GM19240 (cell line): ENCODE measurements around the gene MRTFA.
"Not testable (repeated sequence)": the region's sequence is repeated elsewhere in the genome, so short reads cannot be mapped to it uniquely, and the experiment has no call there.

Experiments used
- DNase-seq: peaks from one replicate; pipeline ENCODE4 v3.0.0; 2011; ENCODE audit warnings: low spot score; ENCODE audit not compliant: insufficient read length

MRTFA gene

GRCh38 chr22:40399621-40400020 is 236.9 kb downstream of the MRTFA start:
- no peak for DNase-seq

GRCh38 chr22:40397396-40397795 is 239.1 kb downstream of the MRTFA start:
- DNase-seq: no peak

GRCh38 chr22:40396882-40397281 is 239.6 kb downstream of the MRTFA start:
- DNase-seq: no peak

GRCh38 chr22:40395607-40396006 is 240.9 kb downstream of the MRTFA start:
- DNase-seq: no peak

- no peak for DNase-seq
Observed at GRCh38 chr22:40394607-40395006, 241.9 kb downstream of the MRTFA start.

GRCh38 chr22:40392618-40393017 is 243.9 kb downstream of the MRTFA start:
- no peak for DNase-seq

- no peak for DNase-seq
Observed at GRCh38 chr22:40391417-40391816, 245.1 kb downstream of the MRTFA start.

- DNase-seq: no peak
Observed at GRCh38 chr22:40388231-40388630, 248.3 kb downstream of the MRTFA start.

- DNase-seq: no peak
Observed at GRCh38 chr22:40387746-40388145, 248.8 kb downstream of the MRTFA start.

- DNase-seq: peak; percentile 45
Observed at GRCh38 chr22:40385036-40385782, 251.3 kb downstream of the MRTFA start.

GRCh38 chr22:40383905-40384304 is 252.6 kb downstream of the MRTFA start:
- no peak for DNase-seq

GRCh38 chr22:40381461-40381860 is 255.1 kb downstream of the MRTFA start:
- no peak for DNase-seq

- not testable (repeated sequence) for DNase-seq
Observed at GRCh38 chr22:40378448-40378847, 258.1 kb downstream of the MRTFA start.

GRCh38 chr22:40377931-40378330 is 258.6 kb downstream of the MRTFA start:
- no peak for DNase-seq

GRCh38 chr22:40376149-40376548 is 260.4 kb downstream of the MRTFA start:
- no peak for DNase-seq

GRCh38 chr22:40374567-40374966 is 262.0 kb downstream of the MRTFA start:
- no peak for DNase-seq

GRCh38 chr22:40368836-40369235 is 267.7 kb downstream of the MRTFA start:
- DNase-seq: no peak

- no peak for DNase-seq
Observed at GRCh38 chr22:40368016-40368415, 268.5 kb downstream of the MRTFA start.

GRCh38 chr22:40367342-40367741 is 269.2 kb downstream of the MRTFA start:
- DNase-seq: no peak

- DNase-seq: no peak
Observed at GRCh38 chr22:40366068-40366467, 270.5 kb downstream of the MRTFA start.

- DNase-seq: no peak
Observed at GRCh38 chr22:40364431-40364830, 272.1 kb downstream of the MRTFA start.

GRCh38 chr22:40363059-40363458 is 273.5 kb downstream of the MRTFA start:
- no peak for DNase-seq

- DNase-seq: no peak
Observed at GRCh38 chr22:40361100-40361499, 275.4 kb downstream of the MRTFA start.
